Trophoblast cell (in vitro differentiated cells and primary cell): ENCODE measurements around the gene GALNTL6.

Experiments
- DNase-seq, 2 donors: peaks; one replicate each; pipeline ENCODE4 v3.0.0-alpha.2; 2016
- H2AFZ ChIP-seq: 2 replicates; pipeline ENCODE4 v1.6.1; 2013; ENCODE audit warnings: low read length, moderate library complexity, mild to moderate bottlenecking; ENCODE audit not compliant: insufficient read depth, poor library complexity
- H2AK5ac ChIP-seq: 2 replicates; pipeline ENCODE4 v1.6.1; 2013; ENCODE audit warnings: mild to moderate bottlenecking, low read length
- H2BK120ac ChIP-seq: 2 replicates; pipeline ENCODE4 v1.6.1; 2013; ENCODE audit warnings: low read length, mild to moderate bottlenecking, moderate library complexity; ENCODE audit not compliant: insufficient read depth, poor library complexity
- H2BK12ac ChIP-seq: 2 replicates; pipeline ENCODE4 v1.6.1; 2013; ENCODE audit warnings: mild to moderate bottlenecking, low read length, moderate library complexity
- H2BK5ac ChIP-seq: 2 replicates; pipeline ENCODE4 v1.6.1; 2013; ENCODE audit warnings: low read length, low read depth, moderate library complexity, mild to moderate bottlenecking; ENCODE audit not compliant: poor library complexity
- H3K14ac ChIP-seq: 2 replicates; pipeline ENCODE4 v1.6.1; 2013; ENCODE audit warnings: mild to moderate bottlenecking, low read length
- H3K18ac ChIP-seq: 2 replicates; pipeline ENCODE4 v1.6.1; 2013; ENCODE audit warnings: mild to moderate bottlenecking, low read length
- H3K23ac ChIP-seq: 2 replicates; pipeline ENCODE4 v1.6.1; 2013; ENCODE audit warnings: low read length
- H3K27ac ChIP-seq: 2 replicates; pipeline ENCODE4 v1.5.1; 2013; ENCODE audit warnings: low read depth, mild to moderate bottlenecking, inconsistent platforms, low read length, moderate library complexity
- H3K27me3 ChIP-seq: 2 replicates; pipeline ENCODE4 v1.6.1; 2013; ENCODE audit warnings: inconsistent platforms, mild to moderate bottlenecking, low read length, moderate library complexity; ENCODE audit not compliant: insufficient read depth
- H3K36me3 ChIP-seq, 2 experiments: 1 replicate in 1 of 2; 2 replicates in 1 of 2; pipeline ENCODE4 v1.6.1; 2013; ENCODE audit warnings: low read length in 2 of 2, mild to moderate bottlenecking in 2 of 2, moderate library complexity in 1 of 2; ENCODE audit not compliant: insufficient read depth in 2 of 2, control insufficient read depth in 1 of 2
- H3K4ac ChIP-seq: 2 replicates; pipeline ENCODE4 v1.6.1; 2013; ENCODE audit warnings: low read depth, mild to moderate bottlenecking, low read length, moderate library complexity
- H3K4me1 ChIP-seq, 2 experiments: 1 replicate in 1 of 2; 2 replicates in 1 of 2; pipeline ENCODE4 v1.6.1; 2013; ENCODE audit warnings: low read length in 2 of 2, mild to moderate bottlenecking in 2 of 2, moderate library complexity in 1 of 2; ENCODE audit not compliant: insufficient read depth in 2 of 2, control insufficient read depth in 1 of 2
- H3K4me2 ChIP-seq: 2 replicates; pipeline ENCODE4 v1.6.1; 2013; ENCODE audit warnings: inconsistent platforms, mild to moderate bottlenecking, low read length, moderate library complexity
- H3K4me3 ChIP-seq: 2 replicates; pipeline ENCODE4 v1.5.1; 2013; ENCODE audit warnings: mild to moderate bottlenecking, low read depth, low read length, inconsistent platforms
- H3K79me1 ChIP-seq: one replicate; pipeline ENCODE4 v1.6.1; 2013; ENCODE audit warnings: low read length
- H3K79me2 ChIP-seq: 2 replicates; pipeline ENCODE4 v1.6.1; 2013; ENCODE audit warnings: low read length, mild to moderate bottlenecking; ENCODE audit not compliant: control insufficient read depth, insufficient read depth, poor library complexity
- H3K9ac ChIP-seq: 2 replicates; pipeline ENCODE4 v1.6.1; 2013; ENCODE audit warnings: mild to moderate bottlenecking, low read length
- H3K9me3 ChIP-seq: 2 replicates; pipeline ENCODE4 v1.6.1; 2013; ENCODE audit warnings: low read depth, mild to moderate bottlenecking, control low read depth, inconsistent platforms, low read length; ENCODE audit not compliant: insufficient read depth
- H4K12ac ChIP-seq: 2 replicates; pipeline ENCODE4 v1.6.1; 2013; ENCODE audit warnings: low read depth, mild to moderate bottlenecking, low read length, moderate library complexity
- H4K8ac ChIP-seq: 2 replicates; pipeline ENCODE4 v1.6.1; 2013; ENCODE audit warnings: low read depth, mild to moderate bottlenecking, low read length, moderate library complexity
- H4K91ac ChIP-seq: one replicate; pipeline ENCODE4 v1.6.1; 2013; ENCODE audit warnings: low read depth, mild to moderate bottlenecking, low read length, moderate library complexity
- WGBS: extraction: QIAGEN DNeasy Blood & Tissue Kit; methylation state at CpG from one replicate; pipeline ENCODE4 v1.1.7; 2013; ENCODE audit warnings: missing lambda C conversion rate; ENCODE audit not compliant: insufficient read length, insufficient coverage; ENCODE audit errors: extremely low coverage; 5-methylcytosine and 5-hydroxymethylcytosine counted together

The GALNTL6 gene

DNA sequence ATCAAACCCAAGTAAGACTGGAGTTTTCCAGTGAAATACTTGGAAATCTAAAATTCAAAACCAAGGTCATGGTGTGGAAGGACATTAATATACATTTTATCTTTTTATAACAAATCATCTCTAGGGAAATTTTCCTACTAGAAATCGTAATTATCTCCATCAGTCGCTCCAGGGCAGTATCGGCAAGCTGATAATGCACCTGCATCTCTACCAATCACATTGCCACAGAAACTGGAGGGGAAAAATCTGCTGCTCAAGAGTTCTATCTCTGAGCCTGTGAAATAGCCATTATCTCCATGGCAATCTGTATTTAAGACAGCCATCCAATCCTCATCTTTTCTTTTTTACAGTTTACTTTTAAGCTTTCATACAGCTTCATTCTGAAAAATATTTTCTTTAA is 817.1 kb downstream of the GALNTL6 start:
- Histone ChIP-seq H2BK120ac (no peak overlapping the region), H4K12ac (no peak overlapping the region), H3K27ac (no peak overlapping the region), H2AFZ (no peak overlapping the region), H3K4ac (no peak overlapping the region), H2AK5ac (no peak overlapping the region), H2BK5ac (no peak overlapping the region), H2BK12ac (no peak overlapping the region), H3K79me2 (no peaks in the 10 kb centered on the region), H3K4me2 (no peak overlapping the region), H3K9ac (no peak overlapping the region), H3K23ac (no peak overlapping the region), H4K8ac (no peak overlapping the region), H3K18ac (no peak overlapping the region), H3K14ac (no peak overlapping the region), H3K9me3 (no peaks in the 10 kb centered on the region), H4K91ac (no peak overlapping the region), H3K36me3 (no peaks in the 10 kb centered on the region), H3K4me1 (no peaks in the 10 kb centered on the region), H3K79me1 (no peaks in the 10 kb centered on the region), H3K27me3 (no peaks in the 10 kb centered on the region), H3K4me3 (no peak overlapping the region)
- WGBS = no CpG with 5 or more reads among the region's 3 CpGs
- no peak for DNase-seq

DNA sequence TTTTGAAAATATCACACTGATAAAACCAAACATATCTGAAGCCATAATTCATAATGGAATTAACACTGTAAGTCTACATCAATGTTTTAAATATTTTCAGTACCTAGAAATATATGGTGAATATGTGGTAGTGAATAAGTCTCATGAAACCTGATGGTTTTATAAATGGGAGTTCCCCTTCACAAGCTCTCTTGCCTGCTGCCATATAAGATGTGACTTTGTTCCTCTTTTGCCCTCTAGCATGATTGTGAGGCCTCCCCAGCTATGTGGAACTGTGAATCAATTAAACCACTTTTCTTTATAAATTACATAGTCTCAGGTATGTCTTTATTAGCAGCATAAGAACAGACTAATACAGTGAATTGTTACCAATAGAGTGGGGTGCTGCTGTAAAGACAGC is 818.6 kb downstream of the GALNTL6 start:
- no peak overlapping the region for H4K91ac ChIP-seq
- no peak overlapping the region for H2AK5ac ChIP-seq
- no peak overlapping the region for H4K12ac ChIP-seq
- no peak overlapping the region for H2BK12ac ChIP-seq
- no peak overlapping the region for H3K18ac ChIP-seq
- no peaks in the 10 kb centered on the region for H3K79me1 ChIP-seq
- H3K79me2 ChIP-seq = no peaks in the 10 kb centered on the region
- H3K4me1 ChIP-seq = no peaks in the 10 kb centered on the region
- no peak overlapping the region for H3K27ac ChIP-seq
- DNase-seq = no peak
- H3K36me3 ChIP-seq = no peaks in the 10 kb centered on the region
- H4K8ac ChIP-seq = no peak overlapping the region
- H3K27me3 ChIP-seq = no peaks in the 10 kb centered on the region
- H3K4me3 ChIP-seq = no peak overlapping the region
- no peak overlapping the region for H2AFZ ChIP-seq
- no peak overlapping the region for H3K4ac ChIP-seq
- H3K14ac ChIP-seq = no peak overlapping the region
- no peaks in the 10 kb centered on the region for H3K9me3 ChIP-seq
- no peak overlapping the region for H2BK120ac ChIP-seq
- no peak overlapping the region for H3K4me2 ChIP-seq
- no peak overlapping the region for H2BK5ac ChIP-seq
- H3K9ac ChIP-seq = no peak overlapping the region
- no peak overlapping the region for H3K23ac ChIP-seq

DNA sequence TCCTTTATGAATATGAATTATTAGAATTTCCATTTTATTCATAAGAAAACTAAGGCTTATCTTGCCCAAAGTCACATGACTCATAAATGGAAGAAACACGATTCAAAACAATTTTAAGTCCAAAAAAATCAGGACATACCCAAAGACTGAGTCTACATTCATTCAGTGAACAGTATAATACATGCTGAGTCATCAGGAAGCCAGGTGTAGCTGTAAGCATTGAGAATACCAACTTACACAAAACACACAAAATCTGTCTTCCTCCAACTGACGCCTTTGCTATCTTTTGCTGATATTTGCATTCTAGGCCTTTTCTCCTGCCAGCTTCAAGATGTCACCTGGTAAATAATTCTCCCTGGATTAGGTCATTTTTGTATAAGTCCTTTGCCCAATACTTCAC is 835.3 kb downstream of the GALNTL6 start:
- no peak overlapping the region for H3K4ac ChIP-seq
- no peaks in the 10 kb centered on the region for H3K9me3 ChIP-seq
- H3K4me1 ChIP-seq = no peaks in the 10 kb centered on the region
- no peak overlapping the region for H4K91ac ChIP-seq
- H2BK12ac ChIP-seq = no peak overlapping the region
- no peaks in the 10 kb centered on the region for H3K36me3 ChIP-seq
- no peak overlapping the region for H4K12ac ChIP-seq
- no peaks in the 10 kb centered on the region for H3K79me2 ChIP-seq
- H3K18ac ChIP-seq = no peak overlapping the region
- H3K4me3 ChIP-seq = no peak overlapping the region
- no peak overlapping the region for H3K14ac ChIP-seq
- no peak for DNase-seq
- H3K27me3 ChIP-seq = no peaks in the 10 kb centered on the region
- no peak overlapping the region for H4K8ac ChIP-seq
- no peak overlapping the region for H3K27ac ChIP-seq
- no peak overlapping the region for H3K9ac ChIP-seq
- no peak overlapping the region for H2AFZ ChIP-seq
- H2BK120ac ChIP-seq = no peak overlapping the region
- no peak overlapping the region for H3K23ac ChIP-seq
- peaks cover 2% of the 10 kb centered on the region for H3K79me1 ChIP-seq
- no peak overlapping the region for H2AK5ac ChIP-seq
- WGBS = no CpG with 5 or more reads among the region's 2 CpGs
- no peak overlapping the region for H3K4me2 ChIP-seq
- no peak overlapping the region for H2BK5ac ChIP-seq

DNA sequence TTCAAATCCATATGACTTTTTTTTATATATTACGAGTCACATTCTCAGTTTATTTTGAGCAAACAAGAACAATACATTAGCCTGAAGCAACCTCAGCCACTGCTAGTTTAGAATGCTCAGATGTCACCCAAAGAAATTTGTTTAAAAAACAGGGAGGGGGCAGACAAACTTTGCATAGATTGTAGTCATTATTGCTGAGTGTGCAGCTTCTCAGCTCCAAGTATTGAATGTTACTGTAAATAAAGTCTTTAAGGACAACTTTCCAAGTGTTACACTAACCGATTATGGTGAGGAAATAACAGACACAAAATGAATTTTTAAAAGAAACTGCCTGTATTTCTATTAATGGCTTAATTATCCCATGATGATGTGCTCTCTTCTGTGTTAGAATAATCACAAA is 835.9 kb downstream of the GALNTL6 start:
- H4K12ac ChIP-seq = no peak overlapping the region
- H3K79me2 ChIP-seq = no peaks in the 10 kb centered on the region
- H4K91ac ChIP-seq = no peak overlapping the region
- no CpG with 5 or more reads among the region's 2 CpGs for WGBS
- H3K27ac ChIP-seq = no peak overlapping the region
- H2AFZ ChIP-seq = no peak overlapping the region
- no peak overlapping the region for H2BK12ac ChIP-seq
- no peaks in the 10 kb centered on the region for H3K27me3 ChIP-seq
- no peak for DNase-seq
- H4K8ac ChIP-seq = no peak overlapping the region
- H3K4me1 ChIP-seq = no peaks in the 10 kb centered on the region
- no peak overlapping the region for H3K4me3 ChIP-seq
- no peaks in the 10 kb centered on the region for H3K36me3 ChIP-seq
- H3K9ac ChIP-seq = no peak overlapping the region
- no peak overlapping the region for H3K4ac ChIP-seq
- H3K79me1 ChIP-seq = peaks cover 2% of the 10 kb centered on the region
- no peak overlapping the region for H3K14ac ChIP-seq
- no peak overlapping the region for H3K4me2 ChIP-seq
- H3K9me3 ChIP-seq = no peaks in the 10 kb centered on the region
- H2BK120ac ChIP-seq = no peak overlapping the region
- H3K18ac ChIP-seq = no peak overlapping the region
- no peak overlapping the region for H2BK5ac ChIP-seq
- H2AK5ac ChIP-seq = no peak overlapping the region
- H3K23ac ChIP-seq = no peak overlapping the region
